UCSD-AML1 (cell line): Measurements from ENCODE around the gene ZSCAN5B.
A peak's percentile ranks its signal among the peaks of the same experiment; 100 is the strongest.
"Not testable (repeated sequence)": the region's sequence is repeated elsewhere in the genome, so short reads cannot be mapped to it uniquely, and the experiment has no call there.

Experiments
- DNase-seq: peaks from one replicate; lab custom pipeline; 2025; ENCODE audit not compliant: unreplicated experiment; lab: John Stamatoyannopoulos, UW

ZSCAN5B gene

GRCh38 chr19:56197646-56198045, at the start of gene ZSCAN5B:
ZSCAN5B (minus strand) TSS chr19:56197783; CDS start chr19:56193052, 4,731 bp downstream.
- not testable (repeated sequence) for DNase-seq

- not testable (repeated sequence) for DNase-seq
Observed at GRCh38 chr19:56245764-56246163, 48.2 kb upstream of the ZSCAN5B start.

- no peak for DNase-seq
Observed at GRCh38 chr19:56245121-56245740, 47.6 kb upstream of the ZSCAN5B start.

GRCh38 chr19:56223481-56223880, 25.9 kb upstream of the ZSCAN5B start:
- no peak for DNase-seq

- no peak for DNase-seq
Observed at GRCh38 chr19:56222901-56223300, 25.3 kb upstream of the ZSCAN5B start.

- DNase-seq, result no peak
Observed at GRCh38 chr19:56221851-56222250, 24.3 kb upstream of the ZSCAN5B start.

GRCh38 chr19:56221442-56221841, 23.9 kb upstream of the ZSCAN5B start:
- peak; percentile 12 for DNase-seq

- no peak for DNase-seq
Observed at GRCh38 chr19:56218961-56219360, 21.4 kb upstream of the ZSCAN5B start.

- DNase-seq, result peak; percentile 27
Observed at GRCh38 chr19:56217039-56217949, 19.7 kb upstream of the ZSCAN5B start.

- no peak for DNase-seq
Observed at GRCh38 chr19:56211718-56212117, 14.1 kb upstream of the ZSCAN5B start.

GRCh38 chr19:56210036-56210435, 12.5 kb upstream of the ZSCAN5B start:
- DNase-seq, result not testable (repeated sequence)

- no peak for DNase-seq
Observed at GRCh38 chr19:56209091-56209490, 11.5 kb upstream of the ZSCAN5B start.

GRCh38 chr19:56207581-56207980, 10.0 kb upstream of the ZSCAN5B start:
- not testable (repeated sequence) for DNase-seq

- no peak for DNase-seq
Observed at GRCh38 chr19:56201973-56202372, 4.4 kb upstream of the ZSCAN5B start, which contains the start of gene ZSCAN5C. ZSCAN5C (plus strand) TSS chr19:56202273; CDS start chr19:56205914, 3,641 bp downstream.

GRCh38 chr19:56199687-56200086, 2.1 kb upstream of the ZSCAN5B start:
- DNase-seq, result no peak

- DNase-seq, result no peak
Observed at GRCh38 chr19:56193981-56194640, 3.5 kb downstream of the ZSCAN5B start.

GRCh38 chr19:56191711-56192110, 5.9 kb downstream of the ZSCAN5B start:
- DNase-seq, result no peak

- DNase-seq, result no peak
Observed at GRCh38 chr19:56191115-56191514, 6.5 kb downstream of the ZSCAN5B start.

GRCh38 chr19:56189785-56190184, 7.8 kb downstream of the ZSCAN5B start:
- peak; percentile 12 for DNase-seq

- DNase-seq, result no peak
Observed at GRCh38 chr19:56177564-56178243, 19.9 kb downstream of the ZSCAN5B start.

GRCh38 chr19:56176881-56177280, 20.7 kb downstream of the ZSCAN5B start:
- DNase-seq, result no peak
